GM06990 (cell line): ENCODE results near the gene MCOLN2.

Experiments used
- DNase-seq: peaks from one replicate; pipeline ENCODE4 v3.0.0-alpha.2; 2011; ENCODE audit not compliant: insufficient read length; ENCODE audit errors: extremely low read depth
- H3K27me3 ChIP-seq: replicated peaks from 2 replicates; pipeline ENCODE4 v1.6.0; 2011; ENCODE audit warnings: low read length; ENCODE audit not compliant: control insufficient read depth, insufficient read depth
- H3K36me3 ChIP-seq: 2 replicates; pipeline ENCODE4 v1.5.1; 2011; ENCODE audit warnings: low read length; ENCODE audit not compliant: control insufficient read depth, insufficient read depth
- H3K4me3 ChIP-seq: replicated peaks from 2 replicates; pipeline ENCODE4 v1.5.1; 2011; ENCODE audit warnings: low read depth, mild to moderate bottlenecking, control low read depth, low read length
- CTCF ChIP-seq: IDR thresholded peaks from 2 replicates; pipeline ENCODE4 v1.5.1; 2011; ENCODE audit warnings: low read length, control low read depth, mild to moderate bottlenecking, inconsistent platforms; ENCODE audit not compliant: insufficient read depth, poor library complexity, severe bottlenecking

Gene MCOLN2

GRCh38 chr1:84959294-84959693 lies 37.6 kb downstream of the MCOLN2 start:
- no peaks in the 10 kb centered on the region for H3K27me3 ChIP-seq
- no peak for TF ChIP-seq CTCF
- peaks cover 20% of the 10 kb centered on the region for H3K36me3 ChIP-seq
- DNase-seq, result peak; percentile 44
- no peak overlapping the region for H3K4me3 ChIP-seq

- H3K4me3 ChIP-seq, result no peak overlapping the region
- no peak for TF ChIP-seq CTCF
- H3K27me3 ChIP-seq, result no peaks in the 10 kb centered on the region
- peaks cover 21% of the 10 kb centered on the region for H3K36me3 ChIP-seq
- DNase-seq, result no peak
Measured at GRCh38 chr1:84957966-84958365, 38.9 kb downstream of the MCOLN2 start.

GRCh38 chr1:84956655-84957054 lies 40.3 kb downstream of the MCOLN2 start:
- no peak for TF ChIP-seq CTCF
- Histone ChIP-seq H3K4me3 (no peak overlapping the region), H3K27me3 (no peaks in the 10 kb centered on the region), H3K36me3 (peaks cover 19% of the 10 kb centered on the region)
- DNase-seq, result no peak

- no peak for DNase-seq
- TF ChIP-seq CTCF, result no peak
- peaks cover 21% of the 10 kb centered on the region for H3K36me3 ChIP-seq
- no peak overlapping the region for H3K4me3 ChIP-seq
- H3K27me3 ChIP-seq, result no peaks in the 10 kb centered on the region
Measured at GRCh38 chr1:84956097-84956496, 40.8 kb downstream of the MCOLN2 start.

GRCh38 chr1:84949664-84950063 lies 47.2 kb downstream of the MCOLN2 start:
- H3K36me3 ChIP-seq, result peaks cover 23% of the 10 kb centered on the region
- TF ChIP-seq CTCF, result no peak
- H3K27me3 ChIP-seq, result no peaks in the 10 kb centered on the region
- no peak for DNase-seq
- H3K4me3 ChIP-seq, result no peak overlapping the region

GRCh38 chr1:84947536-84948410 lies 49.1 kb downstream of the MCOLN2 start:
- no peaks in the 10 kb centered on the region for H3K27me3 ChIP-seq
- no peak for DNase-seq
- H3K36me3 ChIP-seq, result peaks cover 20% of the 10 kb centered on the region
- H3K4me3 ChIP-seq, result no peak overlapping the region
- no peak for TF ChIP-seq CTCF
